GM13976 (cell line): ENCODE results near the gene DUSP16.

Experiments
- DNase-seq: peaks from one replicate; pipeline ENCODE4 v3.0.0; 2012; ENCODE audit warnings: low spot score
- CTCF ChIP-seq: IDR thresholded peaks from 2 replicates; pipeline ENCODE4 v1.5.1; 2012; ENCODE audit warnings: borderline replicate concordance, mild to moderate bottlenecking; ENCODE audit not compliant: insufficient read depth; ENCODE audit errors: extremely low read depth, missing control alignments, control extremely low read depth
- in situ Hi-C: fragments of 300-500 bp; cut with MboI; formaldehyde crosslinking; loops from one replicate; pipeline ENCODE4 v1.12.0; 2022; ENCODE audit warnings: low sequenced_read_pairs, mixed read lengths, inconsistent platforms; ENCODE audit not compliant: unreplicated experiment

DUSP16 gene

GRCh38 chr12:12466157-12466556 lies 96.5 kb downstream of the DUSP16 start:
- DNase-seq: no peak
- TF ChIP-seq CTCF: no peak
- in situ Hi-C loops: no loop called here

DNA sequence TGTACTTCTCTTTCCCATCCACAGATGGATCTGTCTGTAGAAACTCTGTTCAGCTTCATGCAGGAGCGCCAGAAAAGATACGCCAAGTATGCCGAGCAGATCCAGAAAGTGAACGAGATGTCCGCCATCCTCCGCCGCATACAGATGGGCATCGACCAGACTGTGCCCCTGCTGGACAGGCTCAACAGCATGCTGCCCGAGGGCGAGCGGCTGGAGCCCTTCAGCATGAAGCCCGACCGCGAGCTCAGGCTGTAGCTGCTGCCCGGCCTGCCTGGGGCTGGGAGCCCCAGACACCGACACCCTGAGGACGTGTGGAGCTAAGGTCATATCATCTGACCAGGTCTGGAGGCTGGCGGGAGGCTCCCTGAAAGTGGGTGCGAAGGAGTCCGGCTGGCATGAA lies 97.1 kb downstream of the DUSP16 start:
- DNase-seq: no peak
- TF ChIP-seq CTCF: no peak
- in situ Hi-C loops: no loop called here

DNA sequence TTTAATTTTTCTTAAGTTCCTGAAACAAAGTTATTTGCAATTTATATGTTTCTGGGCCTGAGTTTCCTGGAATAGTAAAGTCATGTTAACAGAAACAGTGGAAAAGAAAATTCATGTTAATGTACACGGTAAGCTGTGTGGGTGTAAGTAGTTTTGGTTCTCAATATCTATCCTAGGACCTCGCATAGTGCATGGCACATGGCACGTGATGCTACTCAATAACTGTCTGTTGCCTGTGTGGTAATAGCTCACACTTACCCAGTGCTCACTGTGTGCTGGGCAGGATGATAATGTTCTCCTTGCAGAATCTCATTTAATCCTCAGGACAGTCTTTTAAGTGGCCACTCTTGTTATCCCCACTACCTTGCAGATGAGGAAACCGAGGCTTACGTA lies 100.7 kb downstream of the DUSP16 start:
- no peak for TF ChIP-seq CTCF
- no peak for DNase-seq
- in situ Hi-C loops: no loop called here

- in situ Hi-C loops: no loop called here
- DNase-seq: no peak
- no peak for TF ChIP-seq CTCF
These were observed 101.4 kb downstream of the DUSP16 start for GRCh38 chr12:12460935-12461922.

DNA sequence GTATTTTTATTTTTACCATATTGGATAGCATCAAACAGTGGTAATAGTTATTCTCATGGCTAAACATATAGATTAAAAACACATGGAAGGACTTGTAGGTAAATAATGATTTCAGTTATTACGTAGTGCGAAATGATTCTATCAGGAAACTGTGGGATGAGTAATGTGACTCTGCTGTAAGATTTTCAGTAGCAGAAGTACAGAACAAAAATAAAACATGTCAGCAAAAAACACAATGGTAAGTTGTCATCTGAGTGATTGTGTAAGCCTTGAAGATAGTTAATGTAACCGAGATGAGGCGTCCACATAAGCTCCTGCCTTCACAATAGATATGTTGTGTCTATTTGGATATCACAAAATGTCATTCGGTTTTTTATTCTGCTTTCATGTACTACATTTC lies 106.0 kb downstream of the DUSP16 start:
- no peak for DNase-seq
- no peak for TF ChIP-seq CTCF
- in situ Hi-C loops: no loop called here

DNA sequence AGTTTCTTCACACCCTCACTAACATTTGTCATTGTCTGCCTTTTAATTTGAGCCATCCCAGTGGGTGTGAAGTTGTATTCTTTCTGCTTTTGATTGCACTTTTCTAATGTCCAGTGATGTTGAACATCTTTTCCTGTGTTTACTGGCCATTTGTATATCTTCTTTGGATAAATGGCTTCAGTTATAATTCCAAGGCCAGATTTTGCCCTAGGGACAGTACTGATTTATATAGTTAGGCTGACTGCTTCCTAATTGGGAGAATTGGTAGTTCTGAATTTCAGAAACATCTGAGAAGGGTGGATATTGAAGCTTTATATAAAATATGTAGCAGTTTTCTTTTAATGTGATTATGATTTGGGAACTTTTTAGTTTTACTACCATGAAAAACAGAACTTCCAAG lies 108.3 kb downstream of the DUSP16 start:
- DNase-seq: no peak
- in situ Hi-C loops: no loop called here
- no peak for TF ChIP-seq CTCF
